ENCODE results near the gene LRBA.
"Not testable (repeated sequence)": the region's sequence is repeated elsewhere in the genome, so short reads cannot be mapped to it uniquely, and the experiment has no call there.

LRBA gene

GRCh38 chr4:150714462-150715438, 300.3 kb downstream of the LRBA start:
- DNase-seq: no peak

GRCh38 chr4:150713251-150713650, 301.8 kb downstream of the LRBA start:
- no peak for DNase-seq

GRCh38 chr4:150710770-150711375, 304.2 kb downstream of the LRBA start:
- no peak for DNase-seq

- no peak for DNase-seq
Observed at GRCh38 chr4:150708004-150708403, 307.1 kb downstream of the LRBA start.

- DNase-seq: no peak
Observed at GRCh38 chr4:150699599-150699998, 315.5 kb downstream of the LRBA start.

- no peak for DNase-seq
Observed at GRCh38 chr4:150695162-150695561, 319.9 kb downstream of the LRBA start.

- no peak for DNase-seq
Observed at GRCh38 chr4:150694438-150694837, 320.6 kb downstream of the LRBA start.

GRCh38 chr4:150683775-150684350, 331.2 kb downstream of the LRBA start:
- no peak for DNase-seq

GRCh38 chr4:150682126-150682525, 333.0 kb downstream of the LRBA start:
- no peak for DNase-seq

GRCh38 chr4:150681063-150681462, 334.0 kb downstream of the LRBA start:
- DNase-seq: no peak

- DNase-seq: no peak
Observed at GRCh38 chr4:150680651-150681050, 334.4 kb downstream of the LRBA start.

GRCh38 chr4:150679765-150680343, 335.2 kb downstream of the LRBA start:
- DNase-seq: no peak

GRCh38 chr4:150679018-150679764, 335.9 kb downstream of the LRBA start:
- no peak for DNase-seq

- no peak for DNase-seq
Observed at GRCh38 chr4:150673793-150674192, 341.3 kb downstream of the LRBA start.

- DNase-seq: no peak
Observed at GRCh38 chr4:150668824-150669223, 346.3 kb downstream of the LRBA start.

- no peak for DNase-seq
Observed at GRCh38 chr4:150664935-150665334, 350.1 kb downstream of the LRBA start.

GRCh38 chr4:150662686-150663085, 352.4 kb downstream of the LRBA start:
- DNase-seq: no peak

- DNase-seq: not testable (repeated sequence)
Observed at GRCh38 chr4:150661551-150661950, 353.5 kb downstream of the LRBA start.

- not testable (repeated sequence) for DNase-seq
Observed at GRCh38 chr4:150658258-150658657, 356.8 kb downstream of the LRBA start.

GRCh38 chr4:150656891-150657290, 358.2 kb downstream of the LRBA start:
- no peak for DNase-seq

GRCh38 chr4:150650751-150651150, 364.3 kb downstream of the LRBA start:
- DNase-seq: no peak

- no peak for DNase-seq
Observed at GRCh38 chr4:150648123-150648522, 367.0 kb downstream of the LRBA start.

- no peak for DNase-seq
Observed at GRCh38 chr4:150647008-150647407, 368.1 kb downstream of the LRBA start.

All from femur (tissue), 1 donor.